ENCODE results near the gene SYCE1.

Gene SYCE1

GRCh38 chr10:133509700-133510099 is 55.7 kb downstream of the SYCE1 start:
- no peak for DNase-seq

Measured in NCI-H1105 treated with DMSO at 0.1 percent for 48 hours (cell line).